ENCODE data around the gene PCGF6.
"Not testable (repeated sequence)": the region's sequence is repeated elsewhere in the genome, so short reads cannot be mapped to it uniquely, and the experiment has no call there.

Gene PCGF6

DNA sequence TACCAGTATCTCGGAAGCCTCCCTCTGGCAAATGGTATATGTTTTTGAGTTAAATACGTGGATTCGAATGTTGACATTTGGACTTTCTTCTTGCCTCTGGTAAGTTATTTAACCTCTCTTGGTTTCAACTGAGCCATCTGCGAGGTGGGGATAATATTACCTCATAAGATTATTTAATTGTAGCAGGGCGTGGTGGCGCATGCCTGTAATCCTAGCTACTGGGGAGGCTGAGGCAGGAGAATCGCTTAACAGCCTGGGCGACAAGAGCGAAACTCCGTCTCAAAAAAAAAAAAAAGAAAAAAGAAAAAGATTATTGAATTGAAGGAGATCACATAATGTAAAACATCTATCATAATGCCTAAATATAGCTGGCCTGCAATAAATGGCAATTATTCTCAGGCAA, 16.4 kb upstream of the PCGF6 start:
- no peak for FAIRE-seq
- no peak for DNase-seq (ENCODE audit: insufficient read length)
- TF ChIP-seq POLR2AphosphoS5 (IDR thresholded peaks at IDR 0.05; ENCODE audit: low read depth, low read length) (no peak), POLR2A (IDR thresholded peaks at IDR 0.05; ENCODE audit: low read depth, low read length) (no peak), TAF1 (IDR thresholded peaks at IDR 0.05; ENCODE audit: borderline replicate concordance, low read depth, low read length) (no peak)

DNA sequence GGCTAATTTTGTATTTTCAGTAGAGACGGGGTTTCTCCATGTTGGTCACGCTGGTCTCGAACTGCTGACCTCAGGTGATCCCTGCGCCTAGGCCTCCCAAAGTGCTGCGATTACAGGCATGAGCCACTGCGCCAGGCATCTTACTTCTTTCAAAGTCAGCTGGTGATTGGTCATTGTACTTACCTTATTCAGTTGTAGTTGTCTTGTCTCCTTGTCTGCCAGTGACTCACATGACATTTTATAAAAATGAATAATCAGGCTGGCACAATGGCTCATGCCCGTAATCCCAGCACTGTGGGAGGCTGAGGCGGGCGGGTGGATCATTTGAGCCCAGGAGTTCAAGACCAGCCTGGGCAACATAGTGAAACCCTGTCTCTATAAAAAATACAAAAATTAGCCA, 9.9 kb upstream of the PCGF6 start:
- not testable (repeated sequence) for FAIRE-seq; DNase-seq (ENCODE audit: insufficient read length)

DNA sequence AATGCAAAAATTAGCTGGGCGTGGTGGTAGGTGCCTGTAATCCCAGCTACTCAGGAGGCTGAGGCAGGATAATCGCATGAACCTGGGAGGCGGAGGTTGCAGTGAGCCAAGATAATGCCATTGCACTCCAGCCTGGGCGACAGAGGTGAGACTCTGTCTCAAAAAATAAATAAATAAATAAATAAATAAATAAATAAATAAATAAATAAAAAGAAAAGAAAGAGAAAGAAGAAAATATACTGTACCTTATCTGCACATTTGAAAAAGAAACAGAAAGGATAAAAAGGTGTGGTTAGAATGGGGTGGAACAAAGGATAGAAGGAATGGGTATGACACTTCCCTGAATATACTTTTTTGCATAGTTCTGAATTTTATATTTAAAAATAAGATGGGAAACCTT, 8.6 kb upstream of the PCGF6 start:
- not testable (repeated sequence) for DNase-seq (ENCODE audit: insufficient read length); FAIRE-seq

DNA sequence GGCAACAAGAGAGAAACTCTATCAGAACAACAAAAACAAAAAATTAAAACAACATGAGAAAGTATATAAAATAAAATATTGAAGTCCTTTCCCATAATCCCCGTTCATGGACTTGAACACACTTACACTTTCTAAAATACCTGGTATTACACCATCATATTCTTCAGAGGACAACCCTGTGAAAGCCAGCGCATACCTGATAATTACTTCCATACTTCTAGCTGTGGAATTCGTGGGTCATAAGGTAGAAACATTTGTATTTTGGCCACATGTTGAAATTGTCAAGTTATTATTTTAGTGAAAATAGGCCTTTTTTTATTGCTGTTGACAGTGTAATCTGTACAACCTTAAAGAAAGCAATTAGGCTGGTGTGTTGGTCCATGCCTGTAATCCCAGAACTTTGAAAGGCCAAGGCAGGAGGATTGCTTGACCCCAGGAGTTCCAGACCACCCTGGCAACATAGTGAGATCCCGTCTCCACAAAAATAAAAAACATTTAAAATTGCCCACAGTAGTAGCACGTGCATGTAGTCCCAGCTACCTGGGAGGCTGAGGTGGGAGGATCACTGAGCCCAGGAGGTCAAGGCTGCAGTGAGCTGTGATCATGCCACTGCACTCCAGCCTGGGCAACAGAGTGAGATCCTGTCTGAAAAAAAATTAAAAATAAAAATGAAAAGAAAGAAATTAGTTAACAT, 5.1 kb upstream of the PCGF6 start:
- no peak for FAIRE-seq
- TF ChIP-seq POLR2AphosphoS5 (IDR thresholded peaks at IDR 0.05; ENCODE audit: low read depth, low read length): no peak
- no peak for TF ChIP-seq TAF1 (IDR thresholded peaks at IDR 0.05; ENCODE audit: borderline replicate concordance, low read depth, low read length)
- TF ChIP-seq POLR2A (IDR thresholded peaks at IDR 0.05; ENCODE audit: low read depth, low read length): no peak
- no peak for DNase-seq (ENCODE audit: insufficient read length)

DNA sequence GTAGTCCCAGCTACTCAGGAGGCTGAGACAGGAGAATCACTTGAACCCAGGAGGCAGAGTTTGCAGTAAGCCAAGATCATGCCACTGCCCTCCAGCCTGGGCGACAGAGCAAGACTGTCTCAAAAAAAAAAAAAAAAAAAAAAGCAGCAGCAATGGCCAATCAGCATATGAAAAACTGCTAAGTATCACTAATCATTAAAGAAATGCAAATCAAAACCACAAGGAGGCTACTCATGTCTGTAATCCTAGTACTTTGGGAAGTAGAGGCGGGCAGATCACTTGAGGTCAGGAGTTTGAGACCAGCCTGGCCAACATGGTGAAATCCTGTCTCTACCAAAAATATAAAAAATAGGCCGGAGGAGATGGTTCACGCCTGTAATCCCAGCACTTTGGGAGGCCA, 3.6 kb upstream of the PCGF6 start:
- DNase-seq (ENCODE audit: insufficient read length); FAIRE-seq: not testable (repeated sequence)

DNA sequence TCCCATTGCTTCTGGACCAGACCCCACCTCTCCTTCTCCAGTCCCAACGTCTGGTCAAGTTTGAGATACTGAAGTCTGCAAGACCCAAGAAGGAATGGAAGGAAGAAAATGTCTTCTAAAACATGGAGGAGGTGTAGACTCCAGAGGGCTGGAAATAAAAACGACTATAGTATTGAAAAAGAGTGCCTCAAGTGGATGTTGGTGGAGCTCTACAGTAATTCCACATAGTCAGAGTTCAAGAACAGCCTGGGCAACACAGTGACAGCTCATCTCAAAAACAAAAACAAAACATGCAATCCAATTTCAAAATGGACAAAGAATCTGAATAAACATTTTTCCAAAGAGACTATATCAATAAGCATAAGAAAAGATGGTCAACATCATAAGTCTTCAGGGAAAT, 2.3 kb upstream of the PCGF6 start:
- TF ChIP-seq POLR2AphosphoS5 (IDR thresholded peaks at IDR 0.05; ENCODE audit: low read depth, low read length): no peak
- TF ChIP-seq TAF1 (IDR thresholded peaks at IDR 0.05; ENCODE audit: borderline replicate concordance, low read depth, low read length): no peak
- TF ChIP-seq POLR2A (IDR thresholded peaks at IDR 0.05; ENCODE audit: low read depth, low read length): no peak
- DNase-seq (ENCODE audit: insufficient read length) (no peak), FAIRE-seq (no peak)

DNA sequence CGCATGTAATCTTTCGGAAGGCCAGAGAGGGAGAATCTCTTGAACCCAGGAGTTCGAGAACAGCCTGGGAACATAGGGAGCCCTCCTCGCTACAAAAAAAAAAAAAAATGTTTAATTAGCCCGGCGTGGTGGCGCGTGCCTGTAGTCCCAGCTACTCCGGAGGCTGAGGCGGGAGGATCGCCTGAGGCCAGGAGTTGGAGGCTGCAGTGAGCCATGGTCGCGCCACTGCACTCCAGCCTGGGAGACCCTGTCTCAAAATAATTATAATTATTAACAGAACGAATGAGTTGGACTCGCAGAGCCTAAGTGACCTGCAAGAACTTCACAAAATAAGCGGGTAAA, 794 bp downstream of the PCGF6 start:
- DNase-seq (ENCODE audit: insufficient read length) (no peak), FAIRE-seq (no peak)
- TF ChIP-seq POLR2A (IDR thresholded peaks at IDR 0.05; ENCODE audit: low read depth, low read length) (no peak), TAF1 (IDR thresholded peaks at IDR 0.05; ENCODE audit: borderline replicate concordance, low read depth, low read length) (no peak), POLR2AphosphoS5 (IDR thresholded peaks at IDR 0.05; ENCODE audit: low read depth, low read length) (no peak)

DNA sequence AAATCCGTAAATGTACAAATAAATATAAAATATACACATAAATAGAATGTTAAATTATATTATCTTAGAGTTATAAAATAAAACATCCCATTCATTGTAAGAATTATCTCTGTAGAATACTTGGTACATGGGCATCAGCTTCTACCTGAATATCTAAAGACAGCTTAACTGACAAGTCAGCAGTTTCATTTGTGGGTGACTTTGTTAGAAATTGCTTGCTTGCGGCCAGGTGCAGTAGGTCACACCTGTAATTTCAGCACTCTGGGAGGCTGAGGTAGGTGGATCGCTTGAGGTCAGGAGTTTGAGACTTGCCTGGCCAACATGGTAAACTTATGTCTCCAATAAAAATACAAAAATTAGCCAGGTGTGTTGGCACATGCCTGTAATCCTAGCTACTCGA, 14.6 kb downstream of the PCGF6 start:
- no peak for TF ChIP-seq TAF1 (IDR thresholded peaks at IDR 0.05; ENCODE audit: borderline replicate concordance, low read depth, low read length)
- no peak for TF ChIP-seq POLR2A (IDR thresholded peaks at IDR 0.05; ENCODE audit: low read depth, low read length)
- TF ChIP-seq POLR2AphosphoS5 (IDR thresholded peaks at IDR 0.05; ENCODE audit: low read depth, low read length): no peak
- no peak for DNase-seq (ENCODE audit: insufficient read length)
- no peak for FAIRE-seq

DNA sequence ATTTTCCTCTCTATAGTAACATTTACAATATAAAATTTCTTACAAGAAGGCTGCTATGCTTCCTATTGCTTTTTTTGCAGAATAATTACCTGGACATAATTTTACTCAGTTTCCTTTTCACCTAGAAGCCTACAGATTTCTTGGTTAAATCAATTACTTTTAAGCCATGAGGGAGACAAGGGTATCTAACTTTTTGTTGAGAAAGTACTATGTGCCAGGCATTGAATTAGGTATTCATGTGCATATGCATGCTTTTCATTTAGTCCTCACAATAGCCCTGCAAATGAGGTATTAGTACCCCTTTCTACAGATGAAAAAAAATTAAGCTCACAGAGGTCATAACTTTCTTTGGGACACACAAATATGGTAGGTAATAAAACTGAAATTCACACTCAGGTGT, 16.4 kb downstream of the PCGF6 start:
- TF ChIP-seq POLR2AphosphoS5 (IDR thresholded peaks at IDR 0.05; ENCODE audit: low read depth, low read length) (no peak), TAF1 (IDR thresholded peaks at IDR 0.05; ENCODE audit: borderline replicate concordance, low read depth, low read length) (no peak), POLR2A (IDR thresholded peaks at IDR 0.05; ENCODE audit: low read depth, low read length) (no peak)
- DNase-seq (ENCODE audit: insufficient read length) (no peak), FAIRE-seq (no peak)

DNA sequence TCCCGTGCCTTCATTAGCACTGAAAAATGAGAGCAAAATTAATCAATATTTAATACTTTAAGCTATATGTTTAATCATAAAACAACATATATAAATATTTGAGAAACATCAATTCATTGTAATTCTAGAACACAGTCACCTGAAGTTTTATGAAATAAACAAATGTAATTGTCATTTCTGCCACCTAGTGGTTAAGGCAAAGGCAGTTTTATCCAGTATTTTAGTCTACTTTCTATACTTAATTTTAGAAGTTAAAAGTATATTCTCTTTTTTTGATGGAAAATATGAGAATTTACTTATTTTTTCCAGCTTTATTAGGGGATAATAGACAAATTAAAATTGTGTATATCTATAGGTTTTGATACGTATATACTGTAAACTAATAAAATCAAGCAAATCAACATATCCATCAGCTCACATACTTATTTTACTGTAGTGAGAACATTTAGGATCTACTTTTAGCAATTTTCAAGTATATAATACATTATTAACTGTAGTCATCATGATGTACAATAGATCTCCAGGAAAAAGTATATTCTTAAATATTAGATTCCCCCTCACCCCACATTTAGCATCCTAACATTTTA, 16.9 kb downstream of the PCGF6 start:
- DNase-seq (ENCODE audit: insufficient read length): no peak
- no peak for FAIRE-seq
- no peak for TF ChIP-seq POLR2A (IDR thresholded peaks at IDR 0.05; ENCODE audit: low read depth, low read length)

DNA sequence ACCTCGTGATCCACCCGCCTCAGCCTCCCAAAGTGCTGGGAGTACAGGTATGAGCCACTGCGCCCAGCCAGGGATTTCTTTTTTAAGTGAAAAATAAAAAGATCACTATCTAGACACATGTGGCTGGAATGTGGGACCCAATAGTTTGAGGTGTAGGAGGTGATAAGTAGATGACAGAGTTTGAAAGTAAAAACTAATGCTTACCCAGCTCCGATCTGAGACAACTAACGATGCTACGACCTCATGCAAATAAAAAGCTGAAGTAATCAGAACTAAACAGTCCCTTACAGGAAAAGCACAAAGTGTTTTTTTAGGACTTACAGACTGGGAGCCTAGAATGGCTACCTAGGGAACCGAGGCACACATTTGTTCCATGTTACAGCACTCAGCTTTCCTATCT, 23.0 kb downstream of the PCGF6 start:
- DNase-seq (ENCODE audit: insufficient read length) (no peak), FAIRE-seq (no peak)
- TF ChIP-seq POLR2AphosphoS5 (IDR thresholded peaks at IDR 0.05; ENCODE audit: low read depth, low read length) (no peak), POLR2A (IDR thresholded peaks at IDR 0.05; ENCODE audit: low read depth, low read length) (no peak), TAF1 (IDR thresholded peaks at IDR 0.05; ENCODE audit: borderline replicate concordance, low read depth, low read length) (no peak)

DNA sequence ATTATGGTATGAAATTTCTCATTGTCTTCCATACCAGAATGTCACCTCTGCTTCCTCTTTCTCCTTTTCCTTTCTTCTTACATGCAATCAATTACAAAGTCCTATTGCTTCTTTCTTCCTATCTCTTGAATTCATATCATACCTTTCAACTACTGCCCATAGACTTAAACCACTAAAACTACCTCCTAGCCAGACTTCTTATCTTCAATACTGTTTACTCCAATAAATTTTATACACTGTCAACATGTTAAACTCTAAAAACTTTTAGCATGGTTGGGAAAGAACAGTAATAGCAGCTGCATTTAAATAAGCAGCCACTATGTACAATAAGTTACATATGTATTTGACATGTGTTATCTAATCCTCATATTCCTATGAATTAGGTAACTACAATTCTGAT, 34.9 kb downstream of the PCGF6 start:
- FAIRE-seq (no peak), DNase-seq (ENCODE audit: insufficient read length) (no peak)
- TF ChIP-seq POLR2AphosphoS5 (IDR thresholded peaks at IDR 0.05; ENCODE audit: low read depth, low read length) (no peak), POLR2A (IDR thresholded peaks at IDR 0.05; ENCODE audit: low read depth, low read length) (no peak), TAF1 (IDR thresholded peaks at IDR 0.05; ENCODE audit: borderline replicate concordance, low read depth, low read length) (no peak)

DNA sequence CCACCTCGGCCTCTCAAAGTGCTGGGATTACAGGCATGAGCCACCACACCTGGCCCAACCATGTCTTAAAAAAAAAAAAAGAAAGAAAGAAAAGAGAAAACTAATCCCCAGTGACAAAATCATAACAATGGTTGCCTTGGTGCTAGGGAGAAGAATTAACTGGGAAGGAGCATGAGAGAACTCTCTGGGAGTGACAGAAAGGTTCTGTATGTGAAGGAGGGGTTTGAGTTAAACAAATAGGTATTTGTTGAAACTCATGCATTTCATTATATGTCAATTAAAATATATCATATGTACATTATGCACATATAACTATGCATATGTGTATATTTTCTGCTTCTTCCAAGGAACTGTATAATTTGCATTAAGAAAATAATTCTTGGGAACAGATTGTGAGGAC, 40.7 kb downstream of the PCGF6 start:
- no peak for TF ChIP-seq POLR2AphosphoS5 (IDR thresholded peaks at IDR 0.05; ENCODE audit: low read depth, low read length)
- TF ChIP-seq POLR2A (IDR thresholded peaks at IDR 0.05; ENCODE audit: low read depth, low read length): no peak
- TF ChIP-seq TAF1 (IDR thresholded peaks at IDR 0.05; ENCODE audit: borderline replicate concordance, low read depth, low read length): no peak
- DNase-seq (ENCODE audit: insufficient read length): no peak
- FAIRE-seq: no peak

Measured in GM12892 (cell line).